K562 (cell line): Measurements from ENCODE around the gene MDC1. TPM values are rescaled to one million over a fixed set of nuclear protein-coding genes. Genes with fewer than 3 reads are reported as not detected.

ENCODE experiments used
- BHLHE40 ChIP-seq: IDR thresholded peaks from 2 replicates; pipeline ENCODE4 v1.6.1; 2011; ENCODE audit warnings: low read length, improper control_type of control experiment
- CCNT2 ChIP-seq: IDR thresholded peaks from 2 replicates; pipeline ENCODE4 v1.6.1; 2011; ENCODE audit warnings: borderline replicate concordance, low read depth, mild to moderate bottlenecking, moderate library complexity, mixed read lengths, low read length; ENCODE audit not compliant: insufficient read length; ENCODE audit errors: extremely low read depth
- CHD4 ChIP-seq: fragments of 200-600 bp; sonication (generic); IDR thresholded peaks from 3 replicates; pipeline ENCODE4 v1.6.1; 2012; ENCODE audit warnings: low read depth, mild to moderate bottlenecking, mixed read lengths, low read length, inconsistent platforms; ENCODE audit not compliant: insufficient read depth, insufficient replicate concordance, poor library complexity, severe bottlenecking
- HDAC8 ChIP-seq: fragments of 450-650 bp; IDR thresholded peaks from 2 replicates; pipeline ENCODE4 v1.6.1; 2016; ENCODE audit warnings: mild to moderate bottlenecking, missing genetic modification characterization, moderate library complexity, missing compliant biosample characterization
- KDM1A ChIP-seq, 2 experiments: fragments of 450-650 bp; IDR thresholded peaks; 2 replicates each; pipeline ENCODE4 v1.6.1; 2016; ENCODE audit warnings: mild to moderate bottlenecking in 2 of 2
- PHF21A ChIP-seq: fragments of 450-650 bp; IDR thresholded peaks from 2 replicates; pipeline ENCODE4 v1.6.1; 2017; ENCODE audit warnings: low read depth, borderline replicate concordance
- POLR3G ChIP-seq: IDR thresholded peaks from 2 replicates; pipeline ENCODE4 v1.6.1; 2011; ENCODE audit not compliant: insufficient read length, insufficient replicate concordance; ENCODE audit errors: extremely low read depth
- RAD51 ChIP-seq: fragments of 450-650 bp; IDR thresholded peaks from 2 replicates; pipeline ENCODE4 v1.7.1; 2016; ENCODE audit warnings: low read depth, mild to moderate bottlenecking, borderline replicate concordance
- TEAD4 ChIP-seq, 2 experiments: sonication (generic) in 1 of 2; formaldehyde crosslinking in 1 of 2; IDR thresholded peaks; 2 replicates each; pipeline versions ENCODE4 v1.6.1 to v1.8.0; 2012 to 2022; ENCODE audit warnings: borderline replicate concordance in 1 of 2, inconsistent platforms in 1 of 2, low read length in 1 of 2, mild to moderate bottlenecking in 1 of 2, missing genetic modification reagents in 1 of 2
- ZNF217 ChIP-seq: sonication (generic); formaldehyde crosslinking; IDR thresholded peaks from 2 replicates; pipeline ENCODE4 v1.8.0; 2022; ENCODE audit warnings: mild to moderate bottlenecking, missing genetic modification reagents
- ZNF766 ChIP-seq: fragments of 200-800 bp; sonication (Bioruptor generic); conservative IDR thresholded peaks from 2 replicates; pipeline ENCODE4 v1.6.1; 2016; ENCODE audit warnings: missing genetic modification characterization, missing compliant biosample characterization
- polyA plus RNA-seq, 8 experiments: library from polyadenylated mRNA; depleted of rRNA in 4 of 8; stranded (reverse) in 5 of 8; unstranded in 3 of 8; fragments of >200 nt; fragmentation: Nextera tagmentation in 2 of 8; fragmentation: Illumina TruSeq in 1 of 8; extraction: Ambion mirVana in 2 of 8; extraction: Trizol in 1 of 8; gene quantifications; 2 replicates each; pipeline versions ENCODE4 v1.2.1 to v1.2.3, GENCODE V29; 2011 to 2014; ENCODE audit warnings: inconsistent platforms in 1 of 8, missing spikeins in 1 of 8
- total RNA-seq, 7 experiments: library from RNA; depleted of rRNA in 6 of 7; stranded (reverse); fragments of >200 nt in 6 of 7; fragmentation: Illumina TruSeq in 2 of 7; extraction: Trizol in 2 of 7; gene quantifications; 2 replicates each; pipeline versions ENCODE4 v1.2.1 to v1.2.3, GENCODE V29; 2011 to 2021; ENCODE audit warnings: low replicate concordance in 1 of 7
- TF ChIP-seq, protein P1 (sequence below): fragments of 450-650 bp; IDR thresholded peaks from 2 replicates; pipeline ENCODE4 v1.6.1; 2017; ENCODE audit warnings: mild to moderate bottlenecking, moderate library complexity
- TF ChIP-seq, protein P2 (sequence below): fragments of 450-650 bp; IDR thresholded peaks from one replicate; pipeline ENCODE4 v1.6.1; 2018; ENCODE audit warnings: mild to moderate bottlenecking, moderate library complexity; ENCODE audit not compliant: partially characterized antibody
- TF ChIP-seq, protein P3 (sequence below): sonication (generic); formaldehyde crosslinking; IDR thresholded peaks from 2 replicates; pipeline ENCODE4 v1.8.1; 2023; ENCODE audit warnings: mild to moderate bottlenecking, missing genetic modification reagents
- TF ChIP-seq, protein P4 (sequence below): fragments of 250-450 bp; sonication (Bioruptor Pico); IDR thresholded peaks from 2 replicates; pipeline ENCODE4 v1.4.0; 2020; ENCODE audit warnings: mild to moderate bottlenecking, moderate library complexity
- TF ChIP-seq, protein P5 (sequence below): fragments of 450-650 bp; conservative IDR thresholded peaks from 2 replicates; pipeline ENCODE4 v1.6.1; 2016; ENCODE audit warnings: missing genetic modification characterization, low read depth, mild to moderate bottlenecking, missing compliant biosample characterization, moderate library complexity

MDC1 gene
- total and polyA plus RNA-seq, 9 of the 15 experiments (the other 6 are each of a cell fraction or from before 2014, with no cell fraction given), result 8.2 to 114 (median 20.0) TPM

DNA sequence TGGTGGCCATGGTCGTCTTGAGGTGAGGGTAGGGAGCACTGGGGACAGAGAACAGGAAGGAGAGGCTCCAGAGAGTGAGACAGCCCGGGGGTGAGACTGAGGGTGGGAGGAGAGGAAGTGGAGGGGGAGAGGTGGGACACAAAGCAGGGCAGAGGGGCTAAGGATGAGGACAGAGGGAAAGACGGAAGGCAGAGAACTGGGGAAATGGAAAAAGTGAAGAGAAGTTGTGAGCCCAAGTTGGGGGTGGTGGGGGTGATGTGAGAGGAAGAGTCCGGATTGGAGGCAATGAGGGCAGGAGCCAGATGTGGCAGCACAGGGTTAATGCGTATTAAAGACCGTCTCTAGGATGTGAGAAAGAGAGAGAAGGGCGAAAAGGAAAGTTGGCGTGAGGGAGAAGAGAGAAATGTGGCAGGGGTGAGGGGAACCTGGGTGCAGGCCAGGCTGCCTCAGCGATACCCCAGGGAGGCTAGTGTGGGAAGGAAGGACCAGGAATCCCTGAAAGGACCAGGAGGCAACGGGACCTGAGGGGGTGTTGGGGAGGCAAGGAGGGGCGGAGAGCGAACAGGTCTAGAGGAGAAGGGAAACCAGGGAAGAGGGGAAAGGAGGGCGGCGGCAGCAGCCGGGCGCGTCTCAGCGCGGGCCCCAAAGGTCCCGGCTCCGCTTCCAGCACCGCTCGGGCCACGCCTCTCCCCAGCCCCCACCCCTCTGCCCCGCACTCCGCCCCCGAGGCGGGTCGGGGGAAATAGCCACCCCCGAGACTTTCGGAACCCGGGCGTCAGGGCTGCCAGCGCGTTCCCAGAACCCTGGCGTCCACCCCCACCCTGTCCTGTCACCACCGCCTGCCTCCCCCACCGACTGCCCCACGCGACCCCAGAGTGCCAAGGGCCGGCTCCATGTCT, 30.8 kb downstream of the MDC1 start, which contains the start of gene PPP1R18 (continued):
- TF ChIP-seq, protein P1, sequence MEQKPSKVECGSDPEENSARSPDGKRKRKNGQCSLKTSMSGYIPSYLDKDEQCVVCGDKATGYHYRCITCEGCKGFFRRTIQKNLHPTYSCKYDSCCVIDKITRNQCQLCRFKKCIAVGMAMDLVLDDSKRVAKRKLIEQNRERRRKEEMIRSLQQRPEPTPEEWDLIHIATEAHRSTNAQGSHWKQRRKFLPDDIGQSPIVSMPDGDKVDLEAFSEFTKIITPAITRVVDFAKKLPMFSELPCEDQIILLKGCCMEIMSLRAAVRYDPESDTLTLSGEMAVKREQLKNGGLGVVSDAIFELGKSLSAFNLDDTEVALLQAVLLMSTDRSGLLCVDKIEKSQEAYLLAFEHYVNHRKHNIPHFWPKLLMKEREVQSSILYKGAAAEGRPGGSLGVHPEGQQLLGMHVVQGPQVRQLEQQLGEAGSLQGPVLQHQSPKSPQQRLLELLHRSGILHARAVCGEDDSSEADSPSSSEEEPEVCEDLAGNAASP, result no peak
- TF ChIP-seq, protein P2, sequence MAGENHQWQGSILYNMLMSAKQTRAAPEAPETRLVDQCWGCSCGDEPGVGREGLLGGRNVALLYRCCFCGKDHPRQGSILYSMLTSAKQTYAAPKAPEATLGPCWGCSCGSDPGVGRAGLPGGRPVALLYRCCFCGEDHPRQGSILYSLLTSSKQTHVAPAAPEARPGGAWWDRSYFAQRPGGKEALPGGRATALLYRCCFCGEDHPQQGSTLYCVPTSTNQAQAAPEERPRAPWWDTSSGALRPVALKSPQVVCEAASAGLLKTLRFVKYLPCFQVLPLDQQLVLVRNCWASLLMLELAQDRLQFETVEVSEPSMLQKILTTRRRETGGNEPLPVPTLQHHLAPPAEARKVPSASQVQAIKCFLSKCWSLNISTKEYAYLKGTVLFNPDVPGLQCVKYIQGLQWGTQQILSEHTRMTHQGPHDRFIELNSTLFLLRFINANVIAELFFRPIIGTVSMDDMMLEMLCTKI, result no peak
- TF ChIP-seq ZNF217 (CRISPR knock-in tag) (no peak), RAD51 (no peak), HDAC8 (tag) (no peak), CCNT2 (no peak), ZNF766 (CRISPR knock-in tag) (no peak), PHF21A (peak; percentile 74), POLR3G (no peak), BHLHE40 (no peak), KDM1A (IDR thresholded peaks at IDR 0.05) (no peak), CHD4 (peak; percentile 11), TEAD4 (IDR thresholded peaks at IDR 0.05; ENCODE audit: low read length) (no peak), TEAD4 (CRISPR knock-in tag; IDR thresholded peaks at IDR 0.05; ENCODE audit: borderline replicate concordance) (0 out of 2 replicates have a peak, but pooled peaks have one; percentile 11)
- TF ChIP-seq, protein P3, sequence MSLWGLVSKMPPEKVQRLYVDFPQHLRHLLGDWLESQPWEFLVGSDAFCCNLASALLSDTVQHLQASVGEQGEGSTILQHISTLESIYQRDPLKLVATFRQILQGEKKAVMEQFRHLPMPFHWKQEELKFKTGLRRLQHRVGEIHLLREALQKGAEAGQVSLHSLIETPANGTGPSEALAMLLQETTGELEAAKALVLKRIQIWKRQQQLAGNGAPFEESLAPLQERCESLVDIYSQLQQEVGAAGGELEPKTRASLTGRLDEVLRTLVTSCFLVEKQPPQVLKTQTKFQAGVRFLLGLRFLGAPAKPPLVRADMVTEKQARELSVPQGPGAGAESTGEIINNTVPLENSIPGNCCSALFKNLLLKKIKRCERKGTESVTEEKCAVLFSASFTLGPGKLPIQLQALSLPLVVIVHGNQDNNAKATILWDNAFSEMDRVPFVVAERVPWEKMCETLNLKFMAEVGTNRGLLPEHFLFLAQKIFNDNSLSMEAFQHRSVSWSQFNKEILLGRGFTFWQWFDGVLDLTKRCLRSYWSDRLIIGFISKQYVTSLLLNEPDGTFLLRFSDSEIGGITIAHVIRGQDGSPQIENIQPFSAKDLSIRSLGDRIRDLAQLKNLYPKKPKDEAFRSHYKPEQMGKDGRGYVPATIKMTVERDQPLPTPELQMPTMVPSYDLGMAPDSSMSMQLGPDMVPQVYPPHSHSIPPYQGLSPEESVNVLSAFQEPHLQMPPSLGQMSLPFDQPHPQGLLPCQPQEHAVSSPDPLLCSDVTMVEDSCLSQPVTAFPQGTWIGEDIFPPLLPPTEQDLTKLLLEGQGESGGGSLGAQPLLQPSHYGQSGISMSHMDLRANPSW (CRISPR knock-in tag), result no peak
- TF ChIP-seq, protein P4, sequence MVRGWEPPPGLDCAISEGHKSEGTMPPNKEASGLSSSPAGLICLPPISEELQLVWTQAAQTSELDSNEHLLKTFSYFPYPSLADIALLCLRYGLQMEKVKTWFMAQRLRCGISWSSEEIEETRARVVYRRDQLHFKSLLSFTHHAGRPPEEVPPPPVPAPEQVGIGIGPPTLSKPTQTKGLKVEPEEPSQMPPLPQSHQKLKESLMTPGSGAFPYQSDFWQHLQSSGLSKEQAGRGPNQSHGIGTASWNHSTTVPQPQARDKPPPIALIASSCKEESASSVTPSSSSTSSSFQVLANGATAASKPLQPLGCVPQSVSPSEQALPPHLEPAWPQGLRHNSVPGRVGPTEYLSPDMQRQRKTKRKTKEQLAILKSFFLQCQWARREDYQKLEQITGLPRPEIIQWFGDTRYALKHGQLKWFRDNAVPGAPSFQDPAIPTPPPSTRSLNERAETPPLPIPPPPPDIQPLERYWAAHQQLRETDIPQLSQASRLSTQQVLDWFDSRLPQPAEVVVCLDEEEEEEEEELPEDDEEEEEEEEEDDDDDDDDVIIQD (CRISPR knock-in tag), result no peak
- TF ChIP-seq, protein P5, sequence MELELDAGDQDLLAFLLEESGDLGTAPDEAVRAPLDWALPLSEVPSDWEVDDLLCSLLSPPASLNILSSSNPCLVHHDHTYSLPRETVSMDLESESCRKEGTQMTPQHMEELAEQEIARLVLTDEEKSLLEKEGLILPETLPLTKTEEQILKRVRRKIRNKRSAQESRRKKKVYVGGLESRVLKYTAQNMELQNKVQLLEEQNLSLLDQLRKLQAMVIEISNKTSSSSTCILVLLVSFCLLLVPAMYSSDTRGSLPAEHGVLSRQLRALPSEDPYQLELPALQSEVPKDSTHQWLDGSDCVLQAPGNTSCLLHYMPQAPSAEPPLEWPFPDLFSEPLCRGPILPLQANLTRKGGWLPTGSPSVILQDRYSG (tag), result no peak
